HG03064 (cell line): ENCODE results near the gene PARD3.
"Not testable (repeated sequence)": the region's sequence is repeated elsewhere in the genome, so short reads cannot be mapped to it uniquely, and the experiment has no call there.

Experiments used
- ATAC-seq: cut with Tn5 transposase; IDR thresholded peaks from one replicate; pipeline ENCODE4 v1.9.1; 2021; ENCODE audit warnings: low read depth; ENCODE audit not compliant: unreplicated experiment

The PARD3 gene

DNA sequence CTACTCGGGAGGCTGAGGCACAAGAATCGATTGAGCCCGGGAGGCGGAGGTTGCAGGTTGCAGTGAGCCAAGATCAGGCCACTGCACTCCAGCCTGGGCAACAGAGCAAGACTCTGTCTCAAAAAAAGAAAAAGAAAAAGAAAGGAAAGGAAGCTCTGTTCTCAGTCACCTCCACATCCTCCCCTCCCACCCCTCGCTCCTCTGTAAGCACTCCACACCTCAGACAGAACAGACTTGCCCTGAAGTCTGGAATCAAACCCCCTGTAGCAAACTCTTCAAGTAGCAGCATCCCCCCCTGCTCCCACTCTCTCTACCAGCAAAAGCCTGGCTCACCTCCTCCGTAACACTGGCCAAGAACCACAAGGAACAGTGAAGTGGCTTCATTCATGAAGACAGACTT lies 66.7 kb downstream of the PARD3 start:
- no peak for ATAC-seq

DNA sequence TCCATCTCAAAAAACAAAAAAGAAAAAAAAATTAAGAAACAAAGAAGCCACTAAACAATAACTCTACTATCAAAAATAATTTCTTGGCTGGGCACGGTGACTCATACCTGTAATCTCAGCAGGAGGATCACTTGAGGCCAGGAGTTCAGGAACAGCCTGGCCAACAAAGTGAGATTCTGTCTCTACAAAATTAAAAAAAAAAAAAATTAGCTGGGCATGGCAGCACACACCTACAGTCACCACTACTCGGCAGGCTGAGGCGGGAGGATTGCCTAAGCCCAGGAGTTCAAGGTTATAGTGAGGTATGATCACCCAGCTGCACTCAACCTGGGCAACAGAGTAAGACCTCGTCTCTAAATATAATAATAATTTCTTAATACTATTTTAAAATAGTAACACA lies 69.0 kb downstream of the PARD3 start:
- no peak for ATAC-seq

DNA sequence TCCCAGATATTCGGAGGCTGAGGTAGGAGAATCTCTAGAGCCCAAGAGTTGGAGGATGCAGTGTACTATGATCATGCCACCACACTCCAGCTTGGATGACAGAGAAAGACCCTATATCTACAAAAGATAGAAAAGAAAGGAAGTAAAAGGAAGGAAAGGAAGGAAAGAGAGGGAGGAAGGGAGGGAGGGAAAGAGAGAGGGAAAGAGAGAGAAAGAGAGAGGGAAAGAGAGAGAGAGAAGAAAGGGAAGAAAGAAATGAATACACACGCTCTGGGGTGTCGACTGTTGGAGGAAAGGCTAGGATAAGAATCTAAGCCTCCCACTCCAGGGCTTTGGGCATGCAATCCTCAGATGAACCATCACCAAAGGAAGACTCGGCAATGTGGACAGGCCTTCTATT lies 69.9 kb downstream of the PARD3 start:
- no peak for ATAC-seq

DNA sequence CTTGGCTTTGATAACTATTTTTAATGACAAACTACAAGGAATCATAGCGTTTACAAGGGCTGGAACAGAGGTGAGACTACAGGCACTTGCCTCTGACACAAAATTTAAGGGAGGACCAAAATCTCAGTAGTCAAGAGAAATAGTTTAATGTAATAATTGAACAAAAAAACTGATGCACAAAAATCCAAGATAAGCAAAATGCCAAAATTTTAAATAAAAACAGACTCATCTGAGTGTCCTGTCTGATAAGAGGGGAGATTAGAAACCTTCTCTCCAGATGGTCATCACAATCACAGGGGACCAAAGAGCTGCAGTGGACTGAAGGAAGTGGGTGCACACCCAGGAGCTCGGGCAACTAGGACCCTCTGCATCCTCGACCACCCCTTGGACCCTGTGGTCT lies 70.5 kb downstream of the PARD3 start:
- no peak for ATAC-seq

DNA sequence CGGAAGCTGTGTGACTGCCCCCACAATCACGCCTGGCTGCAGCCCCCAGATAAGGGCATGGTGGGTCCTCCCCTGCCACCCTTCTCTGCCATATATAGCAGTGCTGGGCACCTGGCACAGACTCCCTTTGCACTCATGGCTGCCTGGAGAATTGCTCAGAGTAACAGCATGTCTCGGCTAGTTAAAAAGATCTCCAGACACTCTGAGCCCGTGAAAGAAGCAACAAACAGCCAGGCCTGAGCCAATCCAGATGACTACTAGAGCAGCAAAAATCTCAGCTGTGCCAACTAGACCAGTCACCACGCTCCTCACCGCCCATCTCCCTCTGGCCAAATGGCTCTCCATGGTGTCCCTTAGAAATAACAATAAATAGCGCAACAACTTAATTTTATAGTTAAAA lies 71.3 kb downstream of the PARD3 start:
- ATAC-seq, result no peak

DNA sequence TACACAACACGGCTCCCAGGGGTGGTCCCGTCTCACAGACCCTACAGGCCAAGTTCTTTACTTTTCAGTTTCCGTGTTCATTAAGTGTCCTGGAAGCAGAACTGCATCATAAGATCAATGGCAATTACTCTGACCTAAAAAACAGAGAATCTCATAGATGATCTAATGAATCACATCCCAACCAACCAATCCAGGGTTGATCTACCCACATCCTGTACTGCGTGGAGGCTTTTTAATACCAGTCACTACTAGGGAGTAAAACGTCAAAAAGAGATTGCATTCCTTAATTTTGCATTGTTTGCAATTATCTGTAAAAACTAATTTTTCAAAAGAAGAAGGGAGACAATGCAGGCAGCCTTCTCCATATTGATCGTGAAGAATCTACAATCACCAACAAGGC lies 72.6 kb downstream of the PARD3 start:
- no peak for ATAC-seq

DNA sequence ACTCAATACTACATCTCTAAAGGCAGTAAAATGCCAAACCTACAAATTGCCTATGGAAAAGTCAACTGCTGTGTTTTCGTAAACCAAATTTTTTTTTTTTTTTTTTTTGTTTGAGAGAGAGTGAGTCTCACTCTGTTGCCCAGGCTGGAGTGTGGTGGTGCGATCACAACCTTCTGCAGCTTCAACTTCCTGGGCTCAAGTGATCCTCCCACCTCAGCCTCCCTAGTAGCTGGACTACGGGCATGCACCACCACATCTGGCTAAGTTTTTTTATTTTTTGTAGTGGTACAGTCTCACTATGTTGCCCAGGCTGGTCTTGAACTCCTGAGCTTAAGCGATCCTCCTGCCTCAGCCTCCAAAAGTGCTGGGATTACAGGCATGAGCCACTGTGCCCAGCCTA lies 74.0 kb downstream of the PARD3 start:
- not testable (repeated sequence) for ATAC-seq

DNA sequence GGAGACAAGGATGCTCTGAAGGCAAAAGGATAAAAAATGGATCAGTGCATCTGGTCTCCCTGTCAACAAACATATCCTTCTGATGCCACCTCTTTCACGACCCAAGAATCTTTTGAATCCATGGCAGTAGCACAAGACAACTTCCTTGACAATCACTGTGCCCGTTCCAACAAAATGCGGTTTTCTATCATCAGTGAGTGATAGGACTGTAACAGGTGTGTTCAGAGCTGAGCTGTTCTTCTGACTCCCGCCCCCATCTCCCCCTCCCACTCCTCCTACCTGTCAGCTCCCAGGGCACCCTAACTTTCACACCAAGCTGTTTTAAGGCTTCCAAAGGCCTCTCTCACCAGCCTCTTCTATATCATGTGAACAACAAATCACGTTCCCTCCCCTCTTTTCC lies 74.8 kb downstream of the PARD3 start:
- ATAC-seq, result no peak

DNA sequence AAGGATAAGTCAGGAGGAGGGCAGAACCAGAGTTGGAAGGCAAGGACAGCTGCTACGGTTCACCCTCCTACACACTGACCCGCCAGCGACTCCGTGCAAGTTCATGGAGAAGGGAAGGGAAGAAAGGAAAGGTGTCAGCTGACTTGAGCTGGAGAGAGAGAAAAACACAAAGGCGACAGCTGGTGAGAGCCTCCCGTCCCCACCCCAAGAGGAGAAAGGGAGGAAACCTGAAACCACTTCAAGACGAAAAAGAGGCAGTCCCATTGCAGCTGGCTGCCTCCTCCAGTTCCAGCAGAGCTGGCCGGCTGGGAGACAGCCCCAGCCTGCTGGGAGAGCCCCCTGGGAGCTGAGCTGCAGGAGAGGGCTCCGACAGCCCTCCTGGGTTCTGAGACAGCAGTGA lies 75.2 kb downstream of the PARD3 start:
- ATAC-seq, result no peak

DNA sequence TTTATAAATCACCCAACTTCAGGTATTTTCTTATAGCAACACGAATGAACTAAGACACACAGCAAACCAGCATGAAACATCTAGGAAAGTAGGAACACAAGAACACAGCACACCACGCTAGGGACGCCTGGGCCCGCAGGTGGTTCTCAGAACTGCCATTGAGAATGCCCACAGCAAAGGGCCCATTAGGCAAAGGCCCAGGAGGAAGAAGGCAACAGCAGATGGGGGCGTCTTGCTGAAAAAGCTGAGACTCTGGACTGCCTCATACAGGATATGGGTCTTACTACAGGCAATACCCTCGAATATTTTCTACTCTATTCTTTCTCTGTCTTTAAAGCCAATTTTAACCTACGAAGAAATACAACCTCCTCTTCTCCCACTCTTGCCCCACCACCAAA lies 77.3 kb downstream of the PARD3 start:
- ATAC-seq, result no peak

DNA sequence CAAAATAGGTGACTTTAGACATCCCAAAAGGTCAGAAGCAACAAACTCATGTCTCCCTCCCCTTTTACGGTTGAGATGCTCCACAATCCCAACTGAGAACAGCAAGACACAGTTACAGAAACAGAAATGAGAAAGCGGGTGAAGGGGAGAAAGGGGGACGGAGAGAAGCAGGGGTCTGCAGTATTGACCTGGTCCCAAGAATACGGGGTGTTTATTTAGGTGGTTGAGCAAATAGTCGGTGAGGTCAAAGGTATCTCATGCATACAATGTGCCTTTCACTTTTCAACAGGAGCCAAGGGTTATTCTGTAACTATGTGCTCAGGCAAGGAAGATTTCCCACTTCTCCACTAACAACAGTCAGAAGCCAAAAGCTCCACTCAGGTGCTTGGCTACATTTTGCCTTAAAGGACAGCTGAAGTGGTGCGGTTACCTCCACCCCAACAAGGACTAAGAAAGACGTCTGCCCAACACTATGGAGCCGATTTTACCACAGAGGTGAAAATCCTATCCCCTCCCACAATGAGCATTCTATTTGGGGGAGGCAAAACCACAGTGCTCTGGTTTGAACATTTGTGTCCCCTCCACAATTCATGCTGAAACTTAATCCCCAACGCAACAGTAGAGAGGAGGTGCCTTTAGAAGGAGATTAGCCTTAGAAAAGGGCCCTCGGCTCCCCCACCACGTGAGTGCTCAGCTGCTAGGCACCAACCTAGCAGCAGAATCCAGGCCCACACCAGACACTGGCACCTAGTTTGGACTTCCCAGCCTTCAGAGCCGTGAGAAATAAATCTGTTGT lies 77.9 kb downstream of the PARD3 start:
- no peak for ATAC-seq

DNA sequence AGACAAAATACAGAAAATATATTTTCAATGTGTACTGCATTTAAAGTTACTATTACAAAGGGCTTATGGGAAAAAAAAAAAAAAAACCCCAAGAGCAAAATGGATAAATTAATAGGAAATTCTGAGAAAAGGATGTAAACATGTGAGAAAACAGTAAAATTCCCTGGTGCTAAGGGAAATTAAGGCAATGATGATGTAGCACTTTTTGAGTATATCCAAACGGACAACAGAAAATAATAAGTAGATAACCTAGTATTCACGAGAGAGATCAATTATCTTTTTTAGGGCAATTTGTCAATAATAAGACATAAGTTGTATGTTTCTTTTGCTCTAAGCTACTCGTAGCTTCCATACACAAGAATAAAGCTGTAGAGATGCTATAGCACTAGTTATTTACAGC lies 80.2 kb downstream of the PARD3 start:
- no peak for ATAC-seq

DNA sequence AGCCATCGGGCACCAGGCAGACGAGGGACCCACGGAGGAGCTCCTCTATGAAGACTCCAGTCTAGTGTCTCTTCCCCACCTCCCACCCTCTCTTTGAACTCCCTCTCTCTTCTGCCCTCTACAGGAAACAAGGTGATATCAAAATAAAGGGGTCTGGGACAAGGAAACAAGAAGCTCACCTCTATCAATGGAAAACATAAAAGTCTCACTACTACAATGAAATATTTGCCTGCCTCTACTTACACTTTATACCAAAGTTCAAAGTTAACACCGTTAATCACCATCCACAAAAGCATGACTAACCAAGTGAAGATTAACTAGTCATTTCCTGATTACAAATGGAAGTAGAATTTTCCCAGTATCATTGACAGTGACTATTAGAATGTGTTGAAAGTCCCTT lies 82.2 kb downstream of the PARD3 start:
- ATAC-seq, result no peak

DNA sequence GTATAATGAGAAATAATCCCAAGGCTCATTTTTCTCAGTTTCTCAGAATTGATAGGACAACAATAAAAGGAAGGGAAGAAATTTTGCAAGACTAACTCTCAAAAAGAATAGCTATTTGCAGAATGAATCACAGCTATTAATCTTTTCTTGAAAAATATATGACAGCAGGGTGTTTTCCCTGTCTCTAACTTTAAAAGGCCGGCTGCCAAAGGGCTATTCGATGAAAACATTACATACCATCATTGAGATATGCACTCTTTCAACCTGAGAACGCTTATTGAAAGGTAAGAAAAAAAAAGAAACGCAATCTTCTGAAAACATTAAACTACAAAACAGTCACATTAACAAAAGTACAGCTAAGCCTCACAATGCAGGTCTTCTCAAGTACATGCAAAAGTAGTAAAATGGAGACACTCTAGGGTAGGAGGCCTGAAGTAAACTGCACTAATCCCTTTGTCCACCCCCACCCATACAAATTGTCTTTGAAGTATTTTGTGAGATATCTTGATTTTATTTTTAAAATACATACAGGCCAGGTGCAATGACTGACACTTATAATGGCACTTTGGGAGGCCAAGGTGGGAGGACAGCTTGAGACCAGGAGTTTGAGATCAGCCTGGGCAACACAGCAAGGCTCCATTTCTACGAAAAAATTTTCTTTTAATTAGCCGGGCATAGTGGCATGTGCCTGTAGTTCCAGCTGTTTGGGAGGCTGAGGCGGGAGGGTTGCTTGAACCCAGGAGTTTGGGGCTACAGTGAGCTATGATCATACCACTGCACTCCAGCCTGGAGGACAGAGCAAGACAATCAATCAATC lies 83.0 kb downstream of the PARD3 start:
- no peak for ATAC-seq

DNA sequence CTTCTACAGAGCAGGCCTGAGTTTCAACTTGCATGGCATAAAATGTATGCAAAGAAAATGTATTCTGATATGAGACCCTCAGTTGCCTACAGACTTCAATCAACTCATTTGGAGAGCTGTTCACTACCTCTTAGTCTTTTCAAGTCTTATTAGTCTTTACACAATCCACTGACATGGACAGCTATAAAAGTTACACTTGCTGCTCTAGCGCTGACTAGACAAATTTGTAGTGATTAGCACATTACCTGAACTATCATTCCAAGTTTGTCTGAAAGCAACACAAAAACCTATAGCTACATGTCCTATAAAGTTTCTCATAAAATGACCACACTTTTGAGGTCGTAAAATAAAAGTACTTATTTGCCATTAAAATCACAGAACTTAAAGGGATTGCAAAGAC lies 83.9 kb downstream of the PARD3 start:
- ATAC-seq, result no peak

DNA sequence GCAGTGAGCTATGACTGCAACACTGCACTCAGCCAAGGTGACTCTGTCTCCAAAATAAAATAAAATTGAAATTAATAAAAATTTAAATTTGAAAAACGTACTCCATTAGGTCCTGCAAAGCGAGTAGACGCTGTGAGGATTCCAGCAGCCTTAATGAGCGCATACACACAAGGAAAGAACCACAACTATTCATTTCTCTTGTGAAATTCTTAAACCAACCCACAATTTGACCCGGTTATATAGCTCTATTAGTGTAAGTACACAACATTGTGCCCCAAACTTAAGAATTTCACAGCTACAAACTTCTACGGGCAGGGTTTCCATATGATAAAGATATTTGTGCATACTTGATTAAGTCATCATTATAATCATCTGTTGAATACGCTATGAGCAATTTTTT lies 84.4 kb downstream of the PARD3 start:
- no peak for ATAC-seq

DNA sequence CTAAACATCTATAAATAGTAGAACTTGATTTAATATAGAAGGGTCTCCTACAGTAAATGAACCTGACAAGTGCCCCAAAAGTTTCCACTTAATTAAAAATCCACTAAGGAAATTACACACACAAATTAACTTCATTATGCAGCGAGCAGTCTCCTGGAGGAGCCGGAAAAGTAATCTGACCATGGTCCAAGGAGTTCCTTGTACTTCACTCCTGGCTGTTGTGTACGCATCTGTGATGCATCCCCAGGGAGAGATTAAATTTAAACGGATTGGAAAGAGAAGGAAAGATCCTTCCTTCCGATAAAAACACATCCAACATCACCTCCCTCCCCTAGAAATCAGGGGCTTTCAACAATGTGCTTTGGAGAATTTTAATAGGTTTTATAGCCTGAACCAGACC lies 85.5 kb downstream of the PARD3 start:
- ATAC-seq, result no peak

DNA sequence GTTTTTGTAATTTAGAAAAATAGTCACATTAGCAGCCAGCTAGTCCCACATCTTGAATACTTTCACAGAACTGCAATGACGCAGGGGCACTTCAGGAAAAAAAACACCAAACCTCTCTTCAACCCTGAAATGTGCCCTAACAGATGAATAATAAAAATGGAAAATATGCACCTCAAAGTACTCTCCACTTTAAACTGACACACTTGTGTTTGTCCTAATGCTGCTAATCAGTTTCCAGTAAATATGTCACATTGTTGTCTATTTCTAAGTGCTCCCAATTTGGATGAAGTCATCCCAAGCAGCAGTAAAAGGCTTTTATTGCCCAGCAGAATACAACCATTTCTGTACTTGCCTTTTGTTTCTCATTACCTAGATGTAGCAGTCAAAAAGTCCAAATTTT lies 86.7 kb downstream of the PARD3 start:
- no peak for ATAC-seq

DNA sequence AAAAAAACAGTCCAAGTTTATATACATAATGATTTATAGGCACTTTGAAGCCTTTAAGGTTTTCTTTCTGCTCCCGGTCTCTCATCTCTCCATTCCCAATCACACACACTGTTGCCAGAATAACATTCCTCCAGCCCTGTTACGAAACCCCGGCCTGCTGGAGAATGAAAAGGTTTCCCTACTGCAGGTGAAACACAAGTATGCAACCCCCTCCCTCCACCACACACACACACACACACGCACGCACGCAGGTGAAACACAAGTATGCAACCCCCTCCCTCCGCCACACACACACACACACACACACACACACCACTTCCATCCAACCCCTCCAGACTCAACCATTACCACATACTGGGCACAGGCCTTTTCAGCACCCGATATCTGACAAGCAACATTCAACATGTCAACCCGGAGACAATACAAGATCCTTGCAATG lies 87.5 kb downstream of the PARD3 start:
- no peak for ATAC-seq

DNA sequence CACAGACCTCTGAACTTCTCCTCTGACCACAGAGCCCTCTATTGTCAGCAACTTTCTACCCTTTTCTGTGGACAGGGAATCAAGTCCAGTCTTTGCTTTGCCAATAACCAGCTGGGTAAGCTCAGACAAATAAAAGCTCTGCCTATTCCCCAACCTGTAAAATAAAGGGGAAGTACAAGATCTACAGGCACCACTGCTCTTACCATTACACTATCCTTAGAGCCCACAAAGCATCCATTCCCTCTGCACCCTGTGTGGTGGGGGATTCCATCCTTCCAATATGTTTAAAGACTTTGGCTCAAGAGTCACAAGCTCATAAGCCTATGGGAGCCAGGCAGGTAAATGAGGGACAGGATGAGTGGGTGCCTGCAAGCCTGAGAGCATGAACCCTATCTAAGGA lies 88.2 kb downstream of the PARD3 start:
- no peak for ATAC-seq

DNA sequence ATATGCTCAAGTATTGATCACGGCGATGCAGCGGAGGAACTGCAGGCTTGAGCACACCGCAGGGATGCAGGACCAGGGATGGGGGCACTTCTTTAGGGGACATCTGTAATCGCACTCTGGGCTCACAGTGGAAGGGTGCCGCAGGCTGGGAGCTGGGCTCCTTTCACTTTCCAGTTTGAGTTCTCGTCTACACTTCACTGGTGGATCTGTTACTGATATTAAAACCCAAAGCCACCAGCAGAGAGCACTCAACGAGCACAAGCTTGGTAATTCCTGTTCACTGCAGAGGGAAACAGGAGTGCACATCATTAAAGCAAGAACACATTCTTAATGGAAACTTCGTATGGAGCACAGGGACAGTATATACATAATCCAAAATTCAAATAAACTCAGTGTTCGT lies 91.3 kb downstream of the PARD3 start:
- no peak for ATAC-seq

DNA sequence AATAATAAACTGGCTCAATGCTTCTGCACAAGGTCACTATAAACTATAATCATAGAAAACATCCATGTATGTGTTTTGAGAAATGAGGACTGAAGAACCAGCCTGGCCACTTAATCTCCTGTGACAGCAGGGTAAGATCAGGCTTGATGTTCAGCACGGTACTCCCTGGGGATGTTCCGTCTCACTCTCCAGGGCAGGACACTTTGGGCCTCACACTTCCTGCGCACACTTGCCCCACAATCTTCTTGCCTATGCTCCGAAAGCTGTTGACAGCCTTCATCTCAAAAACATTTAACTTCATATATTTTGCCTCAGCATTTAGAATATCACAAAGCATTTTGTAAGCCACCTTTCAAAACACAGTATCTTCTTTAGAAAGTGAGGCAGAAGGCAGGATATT lies 92.7 kb downstream of the PARD3 start:
- ATAC-seq, result no peak
